Right lobe of liver (tissue), 4 donors: ENCODE measurements around the gene SEC22A.

ENCODE experiments used
- POLR2A ChIP-seq: fragments of 450-650 bp; IDR thresholded peaks from one replicate; pipeline ENCODE4 v1.6.1; 2017; ENCODE audit warnings: antibody characterized with exemption, mild to moderate bottlenecking
- TF ChIP-seq, protein P1 (sequence below), 4 donors: fragments of 200-600 bp in 3 of 4; fragments of 450-650 bp in 1 of 4; IDR thresholded peaks; one replicate each; pipeline versions ENCODE4 v1.5.1 to v1.8.0; 2016 to 2022; ENCODE audit warnings: antibody characterized with exemption in 4 of 4, mild to moderate bottlenecking in 2 of 4
- donor health status: DM: no; HTN: no; CAD: no.
- donor health status: DM: no; HTN: no; CAD: no.
- donor health status: DM: no; HTN: yes; CAD: no.

DNA sequence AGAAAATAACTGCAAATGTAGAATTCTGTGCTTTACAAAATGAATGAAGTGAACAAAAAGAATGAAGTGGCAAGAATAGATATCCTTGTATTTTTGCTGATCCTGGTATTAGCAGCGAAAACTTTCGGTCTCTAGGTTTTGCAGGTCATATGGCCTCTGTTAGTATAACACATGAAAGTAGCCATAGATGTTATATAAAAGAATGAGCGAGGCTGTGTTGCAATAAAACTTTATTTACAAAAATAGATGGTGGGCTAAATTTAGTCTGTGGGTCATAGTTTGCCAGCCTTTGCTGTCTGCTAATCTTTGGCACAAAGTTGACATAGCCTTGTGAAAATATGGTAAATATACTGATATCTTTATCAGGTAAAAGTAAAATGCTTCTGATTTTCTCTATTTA, 35.2 kb downstream of the SEC22A start:
- TF ChIP-seq, protein P1, sequence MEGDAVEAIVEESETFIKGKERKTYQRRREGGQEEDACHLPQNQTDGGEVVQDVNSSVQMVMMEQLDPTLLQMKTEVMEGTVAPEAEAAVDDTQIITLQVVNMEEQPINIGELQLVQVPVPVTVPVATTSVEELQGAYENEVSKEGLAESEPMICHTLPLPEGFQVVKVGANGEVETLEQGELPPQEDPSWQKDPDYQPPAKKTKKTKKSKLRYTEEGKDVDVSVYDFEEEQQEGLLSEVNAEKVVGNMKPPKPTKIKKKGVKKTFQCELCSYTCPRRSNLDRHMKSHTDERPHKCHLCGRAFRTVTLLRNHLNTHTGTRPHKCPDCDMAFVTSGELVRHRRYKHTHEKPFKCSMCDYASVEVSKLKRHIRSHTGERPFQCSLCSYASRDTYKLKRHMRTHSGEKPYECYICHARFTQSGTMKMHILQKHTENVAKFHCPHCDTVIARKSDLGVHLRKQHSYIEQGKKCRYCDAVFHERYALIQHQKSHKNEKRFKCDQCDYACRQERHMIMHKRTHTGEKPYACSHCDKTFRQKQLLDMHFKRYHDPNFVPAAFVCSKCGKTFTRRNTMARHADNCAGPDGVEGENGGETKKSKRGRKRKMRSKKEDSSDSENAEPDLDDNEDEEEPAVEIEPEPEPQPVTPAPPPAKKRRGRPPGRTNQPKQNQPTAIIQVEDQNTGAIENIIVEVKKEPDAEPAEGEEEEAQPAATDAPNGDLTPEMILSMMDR (IDR thresholded peaks at IDR 0.05), result no peak
- no peak for TF ChIP-seq POLR2A
